GM12878 (cell line): ENCODE data around the gene TRMT1. TPM values are rescaled to one million over a fixed set of nuclear protein-coding genes. Genes with fewer than 3 reads are reported as not detected.

Experiments
- BMI1 ChIP-seq: fragments of 450-650 bp; IDR thresholded peaks from 2 replicates; pipeline ENCODE4 v1.6.1; 2016; ENCODE audit warnings: mild to moderate bottlenecking, moderate library complexity, borderline replicate concordance
- CBFB ChIP-seq: IDR thresholded peaks from 2 replicates; pipeline ENCODE4 v1.6.1; 2016; ENCODE audit warnings: antibody characterized with exemption, low read depth
- CREM ChIP-seq: IDR thresholded peaks from 2 replicates; pipeline ENCODE4 v1.6.1; 2014; ENCODE audit warnings: antibody characterized with exemption, low read depth
- E4F1 ChIP-seq: fragments of 450-650 bp; IDR thresholded peaks from 2 replicates; pipeline ENCODE4 v1.6.1; 2018; ENCODE audit warnings: borderline replicate concordance, mild to moderate bottlenecking; ENCODE audit not compliant: partially characterized antibody
- EED ChIP-seq: sonication (generic); IDR thresholded peaks from 2 replicates; pipeline ENCODE4 v1.6.1; 2016; ENCODE audit warnings: antibody characterized with exemption, low read depth
- HDGF ChIP-seq: fragments of 450-650 bp; IDR thresholded peaks from 2 replicates; pipeline ENCODE4 v1.6.1; 2016; ENCODE audit warnings: antibody characterized with exemption
- IKZF1 ChIP-seq: fragments of 450-650 bp; conservative IDR thresholded peaks from 2 replicates; pipeline ENCODE4 v1.6.1; 2017; ENCODE audit warnings: antibody characterized with exemption, mild to moderate bottlenecking
- IRF3 ChIP-seq: fragments of 450-650 bp; IDR thresholded peaks from 2 replicates; pipeline ENCODE4 v1.6.1; 2014; ENCODE audit warnings: mild to moderate bottlenecking
- IRF4 ChIP-seq: IDR thresholded peaks from 2 replicates; pipeline ENCODE4 v1.6.1; 2011; ENCODE audit warnings: low read depth, low read length
- JUNB ChIP-seq: IDR thresholded peaks from 2 replicates; pipeline ENCODE4 v1.6.1; 2016; ENCODE audit warnings: antibody characterized with exemption, mild to moderate bottlenecking
- MAX ChIP-seq: IDR thresholded peaks from 2 replicates; pipeline ENCODE4 v1.6.1; 2012; ENCODE audit warnings: low read depth, low read length, improper control_type of control experiment
- MEF2A ChIP-seq: IDR thresholded peaks from 2 replicates; pipeline ENCODE4 v1.6.1; 2011; ENCODE audit warnings: low read depth, mild to moderate bottlenecking, low read length, moderate library complexity; ENCODE audit not compliant: insufficient read depth
- MEF2B ChIP-seq: fragments of 450-650 bp; IDR thresholded peaks from 2 replicates; pipeline ENCODE4 v1.6.1; 2018; ENCODE audit warnings: mild to moderate bottlenecking, moderate library complexity; ENCODE audit not compliant: partially characterized antibody, poor library complexity, severe bottlenecking
- MLLT1 ChIP-seq: fragments of 450-650 bp; IDR thresholded peaks from 2 replicates; pipeline ENCODE4 v1.6.1; 2016; ENCODE audit warnings: mild to moderate bottlenecking
- RFX5 ChIP-seq: IDR thresholded peaks from 2 replicates; pipeline ENCODE4 v1.6.1; 2011; ENCODE audit warnings: low read depth, low read length, improper control_type of control experiment
- SMAD1 ChIP-seq: fragments of 450-650 bp; IDR thresholded peaks from 2 replicates; pipeline ENCODE4 v1.6.1; 2018; ENCODE audit warnings: mild to moderate bottlenecking, low read depth; ENCODE audit not compliant: partially characterized antibody
- SMAD5 ChIP-seq: IDR thresholded peaks from 2 replicates; pipeline ENCODE4 v1.6.1; 2016; ENCODE audit warnings: antibody characterized with exemption, low read depth
- SUZ12 ChIP-seq: fragments of 200-600 bp; sonication (generic); IDR thresholded peaks from one replicate; pipeline ENCODE4 v1.6.1; 2018; ENCODE audit warnings: antibody characterized with exemption, mild to moderate bottlenecking; ENCODE audit not compliant: unreplicated experiment
- ZBTB4 ChIP-seq: fragments of 450-650 bp; formaldehyde crosslinking; IDR thresholded peaks from 2 replicates; pipeline ENCODE4 v1.4.0; 2022; ENCODE audit warnings: mild to moderate bottlenecking, moderate library complexity
- ZNF622 ChIP-seq: fragments of 450-650 bp; IDR thresholded peaks from 2 replicates; pipeline ENCODE4 v1.6.1; 2017; ENCODE audit warnings: mild to moderate bottlenecking, inconsistent platforms
- polyA plus RNA-seq, 11 experiments: library from polyadenylated mRNA; depleted of rRNA in 4 of 11; unstranded in 6 of 11; stranded (reverse) in 5 of 11; fragments of >200 nt; fragmentation: Nextera tagmentation in 4 of 11; fragmentation: Illumina TruSeq in 1 of 11; extraction: Ambion mirVana in 4 of 11; extraction: Trizol in 1 of 11; gene quantifications; 1 replicate in 1 of 11; 2 replicates in 10 of 11; pipeline versions ENCODE4 v1.2.1 to v1.2.3, GENCODE V29; 2011 to 2016; ENCODE audit warnings: inconsistent platforms in 2 of 11, missing spikeins in 2 of 11, low read depth in 1 of 11
- total RNA-seq, 4 experiments: library from RNA; depleted of rRNA in 3 of 4; stranded (reverse); fragments of >200 nt in 3 of 4; fragmentation: Illumina TruSeq in 1 of 4; extraction: Trizol in 1 of 4; gene quantifications; 2 replicates each; pipeline versions ENCODE4 v1.2.1 to v1.2.3, GENCODE V29; 2013 to 2021

Gene TRMT1
- total and polyA plus RNA-seq, 10 of the 15 experiments (the other 5 are each of a cell fraction or from before 2014, with no cell fraction given): 3.4 to 68.8 (median 34.8) TPM

- peak; percentile 99 for TF ChIP-seq IKZF1
- no peak for TF ChIP-seq IRF3
- 0 out of 2 replicates have a peak, but pooled peaks have one; percentile 38 for TF ChIP-seq IRF4
- no peak for TF ChIP-seq HDGF
- TF ChIP-seq CBFB: peak; percentile 78
- no peak for TF ChIP-seq E4F1
- TF ChIP-seq BMI1: no peak
- TF ChIP-seq SMAD1: peak; percentile 61
- no peak for TF ChIP-seq ZBTB4 (CRISPR knock-in tag)
- TF ChIP-seq RFX5: no peak
- no peak for TF ChIP-seq SUZ12
- TF ChIP-seq MLLT1: no peak; the same call in 1 of the 2 replicates
- TF ChIP-seq SMAD5: no peak
- peak; percentile 88 for TF ChIP-seq CREM
- TF ChIP-seq MAX: peak; percentile 37; the same call in 1 of the 2 replicates
- no peak for TF ChIP-seq ZNF622
- peak; percentile 99 for TF ChIP-seq MEF2B
- TF ChIP-seq MEF2A: no peak
- TF ChIP-seq JUNB: no peak
- peak; percentile 97 for TF ChIP-seq EED
Measured at GRCh38 chr19:13155472-13156359, 39.2 kb upstream of the TRMT1 start (continued).
